MCF 10A (cell line): ENCODE measurements around the gene LSM14B. TPM values are rescaled to one million over a fixed set of nuclear protein-coding genes. Genes with fewer than 3 reads are reported as not detected.

Experiments
- BruUV-seq: library from RNA; stranded (reverse); fragments of 400-500 nt; replicated peaks from 2 replicates; lab custom pipeline; 2021; lab: Mats Ljungman, UMichigan
- CTCF ChIA-PET: fragments of 300-600 bp; sonication (Branson Sonifier 250); formaldehyde crosslinking; extraction: SDS; loops from one replicate; lab custom pipeline; 2021; ENCODE audit warnings: antibody characterized with exemption, inconsistent platforms; lab: Yijun Ruan, JAX
- POLR2A ChIA-PET: fragments of 300-600, 350-650 bp; sonication (Branson Sonifier 250); formaldehyde crosslinking; extraction: SDS; loops from one replicate; lab custom pipeline; 2020; ENCODE audit warnings: antibody characterized with exemption, inconsistent platforms; lab: Yijun Ruan, JAX
- DNase-seq: peaks from one replicate; pipeline ENCODE4 v3.0.0-alpha.2; 2018; ENCODE audit not compliant: unreplicated experiment
- H3K27ac Mint-ChIP-seq: one replicate; pipeline ENCODE4 v1.8.0; 2022; ENCODE audit warnings: mild to moderate bottlenecking, low read depth, mixed read lengths; ENCODE audit not compliant: unreplicated experiment
- H3K27me3 Mint-ChIP-seq: one replicate; pipeline ENCODE4 v1.8.0; 2022; ENCODE audit warnings: mixed read lengths; ENCODE audit not compliant: insufficient read depth, unreplicated experiment
- H3K36me3 Mint-ChIP-seq: one replicate; pipeline ENCODE4 v1.8.0; 2022; ENCODE audit warnings: mild to moderate bottlenecking, moderate library complexity, mixed read lengths; ENCODE audit not compliant: insufficient read depth, unreplicated experiment
- H3K4me1 Mint-ChIP-seq: one replicate; pipeline ENCODE4 v1.8.0; 2022; ENCODE audit warnings: mixed read lengths; ENCODE audit not compliant: insufficient read depth, unreplicated experiment
- H3K4me3 Mint-ChIP-seq: one replicate; pipeline ENCODE4 v1.8.0; 2022; ENCODE audit warnings: mild to moderate bottlenecking, moderate library complexity, mixed read lengths; ENCODE audit not compliant: unreplicated experiment
- H3K9me3 Mint-ChIP-seq: one replicate; pipeline ENCODE4 v1.8.0; 2022; ENCODE audit warnings: mixed read lengths; ENCODE audit not compliant: unreplicated experiment
- CTCF ChIP-seq: fragments of 200-600 bp; IDR thresholded peaks from one replicate; pipeline ENCODE4 v1.8.0; 2022; ENCODE audit warnings: antibody characterized with exemption, mild to moderate bottlenecking; ENCODE audit not compliant: unreplicated experiment
- intact Hi-C: fragments of 100-400 bp; cut with micrococcal nuclease; formaldehyde crosslinking; loops from 2 replicates; pipeline ENCODE4 v1.14.1; 2022
- total RNA-seq: library from RNA; stranded (reverse); gene quantifications from 2 replicates; pipeline ENCODE4 v1.2.3, GENCODE V29; 2022

The LSM14B gene
- total RNA-seq, 1 experiment from 2014 or later, result 35.1 TPM

DNA sequence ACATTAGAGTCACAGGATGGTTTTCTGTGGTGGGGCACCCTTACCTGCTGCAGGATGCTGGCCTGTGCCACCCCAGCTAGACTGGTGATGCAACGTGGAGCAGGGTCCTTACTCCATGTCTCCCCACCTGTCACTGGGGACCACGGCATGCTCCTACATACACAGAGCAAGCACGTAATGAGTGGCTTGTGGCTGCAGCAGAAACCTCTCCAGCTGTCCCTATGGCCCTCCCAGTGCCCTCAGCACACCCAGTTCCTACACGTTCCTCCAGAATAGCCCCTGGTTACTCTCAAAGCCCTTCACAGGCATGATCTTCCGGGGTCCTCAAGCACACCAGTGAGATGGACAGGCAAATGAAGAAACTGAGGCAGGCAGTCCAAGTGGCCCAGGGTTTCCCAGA, 3.2 kb upstream of the LSM14B start:
- POLR2A ChIA-PET, result interaction anchor here (0.6 to 6.9 kb wide), 3 partner anchors 17 to 51 kb away, joined by 3 to 124 read pairs (median 110); partner anchors contain the start of genes PSMA7, SS18L1 and TAF4
- no TSS peak for BruUV-seq
- Mint-ChIP-seq H3K4me1 (peaks cover 5% of the 10 kb centered on the region), H3K27me3 (no peaks in the 10 kb centered on the region), H3K36me3 (peaks cover 11% of the 10 kb centered on the region), H3K4me3 (no peak overlapping the region), H3K27ac (no peak overlapping the region), H3K9me3 (no peaks in the 10 kb centered on the region)
- DNase-seq, result no peak
- CTCF ChIA-PET, result interaction anchor here (0.6 kb wide), 3 partner anchors 10 to 100 kb away, joined by 3 to 4 read pairs (median 4); no protein-coding TSS in a partner anchor
- intact Hi-C loops, result no loop called here
- TF ChIP-seq CTCF, result no peak

DNA sequence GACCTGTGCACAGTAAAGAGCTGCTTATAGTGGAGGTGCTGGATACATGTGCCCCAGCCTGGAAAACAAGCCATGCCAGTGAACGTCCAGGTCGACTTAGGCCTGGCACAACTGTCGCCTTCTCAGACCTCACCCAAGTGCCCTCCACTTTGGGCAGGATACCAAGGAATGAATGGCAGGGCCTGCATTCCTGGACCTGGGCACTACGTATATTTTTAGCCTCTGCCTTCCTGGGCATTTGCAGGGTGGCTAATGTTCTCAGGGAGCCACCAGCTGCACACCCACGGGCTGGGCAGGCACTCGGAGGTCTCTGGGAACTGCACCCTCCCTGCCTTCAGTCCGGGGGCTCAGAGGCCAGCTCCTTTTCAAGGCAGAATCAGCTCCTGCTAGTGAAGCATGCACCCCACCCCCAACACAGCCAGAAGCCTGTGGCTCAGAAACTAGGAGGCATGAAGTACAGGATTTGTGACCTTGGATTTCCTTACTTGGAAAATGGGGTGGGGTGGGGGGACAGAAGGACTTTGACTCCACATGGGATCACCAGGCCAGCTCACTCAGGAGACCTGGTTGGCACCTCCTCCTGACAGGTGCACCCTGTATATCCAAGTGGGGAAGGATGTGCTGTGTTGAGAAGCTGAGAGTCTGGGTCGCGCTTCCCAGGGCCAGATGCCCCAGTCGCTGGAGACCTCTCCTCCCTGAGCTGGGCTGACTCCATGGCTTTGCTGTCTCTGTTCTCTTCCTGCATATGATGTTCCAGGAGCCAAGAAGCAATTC, 2.5 kb upstream of the LSM14B start:
- ChIA-PET POLR2A (interaction anchor here (0.6 to 6.9 kb wide), 3 partner anchors 16 to 52 kb away, joined by 3 to 124 read pairs (median 110); partner anchors contain the start of genes PSMA7, SS18L1 and TAF4), CTCF (interaction anchor here (0.6 to 0.9 kb wide), 3 partner anchors 10 to 109 kb away, joined by 4 to 6 read pairs (median 4); no protein-coding TSS in a partner anchor)
- peaks cover 10% of the 10 kb centered on the region for H3K4me1 Mint-ChIP-seq
- intact Hi-C loops, result no loop called here
- BruUV-seq, result no TSS peak
- H3K4me3 Mint-ChIP-seq, result no peak overlapping the region
- no peaks in the 10 kb centered on the region for H3K27me3 Mint-ChIP-seq
- TF ChIP-seq CTCF, result no peak
- no peak for DNase-seq
- H3K9me3 Mint-ChIP-seq, result no peaks in the 10 kb centered on the region
- peaks cover 18% of the 10 kb centered on the region for H3K36me3 Mint-ChIP-seq
- no peak overlapping the region for H3K27ac Mint-ChIP-seq

DNA sequence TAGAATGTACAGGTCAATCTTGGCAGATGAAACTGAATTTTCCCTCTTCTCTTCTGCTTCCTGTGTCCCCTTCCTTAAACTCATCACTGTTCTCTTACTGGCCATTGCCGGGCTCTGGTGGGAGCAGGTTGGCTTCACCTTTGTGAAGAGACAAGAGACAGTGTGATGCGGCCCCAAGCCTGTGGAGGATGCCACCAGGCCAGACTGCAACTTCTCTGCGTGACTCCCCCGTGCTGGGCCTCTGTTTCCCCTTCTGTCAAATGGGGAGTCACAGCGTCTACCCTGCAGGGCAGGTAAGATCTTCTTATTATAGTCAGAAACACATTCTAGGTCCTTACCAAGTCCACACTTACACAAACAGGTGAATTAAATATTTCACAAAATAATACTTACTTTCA, 1.9 kb upstream of the LSM14B start:
- no TSS peak for BruUV-seq
- peaks cover 24% of the 10 kb centered on the region for H3K36me3 Mint-ChIP-seq
- no peaks in the 10 kb centered on the region for H3K27me3 Mint-ChIP-seq
- H3K4me1 Mint-ChIP-seq, result peaks cover 10% of the 10 kb centered on the region
- intact Hi-C loops, result no loop called here
- no peak for DNase-seq
- ChIA-PET POLR2A (interaction anchor here (0.7 to 7.9 kb wide), 8 partner anchors 16 to 472 kb away, joined by 3 to 124 read pairs (median 15); partner anchors contain the start of genes MTG2, PSMA7, SS18L1 and TAF4), CTCF (interaction anchor here (0.9 to 2.0 kb wide), 5 partner anchors 8 to 109 kb away, joined by 4 to 11 read pairs (median 6); no protein-coding TSS in a partner anchor)
- H3K9me3 Mint-ChIP-seq, result no peaks in the 10 kb centered on the region
- no peak overlapping the region for H3K4me3 Mint-ChIP-seq
- no peak overlapping the region for H3K27ac Mint-ChIP-seq
- no peak for TF ChIP-seq CTCF
